ENCODE results near the gene TOLLIP. TPM values are rescaled to one million over a fixed set of nuclear protein-coding genes. Genes with fewer than 3 reads are reported as not detected.

The TOLLIP gene
- total and polyA plus RNA-seq, 9 of the 15 experiments (the other 6 are each of a cell fraction or from before 2014, with no cell fraction given): 0.23 to 22.8 (median 7.1) TPM

- TF ChIP-seq ETS1 (conservative IDR thresholded peaks at IDR 0.05; ENCODE audit: control insufficient read depth, low read depth, low read length) (peak; percentile 67), NEUROD1 (IDR thresholded peaks at IDR 0.05; ENCODE audit: borderline replicate concordance, low read depth, low read length, partially characterized antibody) (peak; percentile 31), USF2 (CRISPR knock-in tag; IDR thresholded peaks at IDR 0.05) (peak; percentile 92), NR3C1 (CRISPR knock-in tag; IDR thresholded peaks at IDR 0.05) (no peak), CCNT2 (IDR thresholded peaks at IDR 0.05; ENCODE audit: borderline replicate concordance, extremely low read depth, insufficient read length, low read depth, low read length) (peak; percentile 64), L3MBTL2 (IDR thresholded peaks at IDR 0.05) (peak; percentile 71), KDM1A (IDR thresholded peaks at IDR 0.05) (no peak), POLR2B (IDR thresholded peaks at IDR 0.05; ENCODE audit: low read depth, partially characterized antibody) (peak; percentile 61), GABPB1 (CRISPR knock-in tag; IDR thresholded peaks at IDR 0.05) (peak; percentile 96), ATF7 (IDR thresholded peaks at IDR 0.05) (peak; percentile 58), CREM (IDR thresholded peaks at IDR 0.05; ENCODE audit: low read depth) (peak; percentile 94)
- TF ChIP-seq, protein P1, sequence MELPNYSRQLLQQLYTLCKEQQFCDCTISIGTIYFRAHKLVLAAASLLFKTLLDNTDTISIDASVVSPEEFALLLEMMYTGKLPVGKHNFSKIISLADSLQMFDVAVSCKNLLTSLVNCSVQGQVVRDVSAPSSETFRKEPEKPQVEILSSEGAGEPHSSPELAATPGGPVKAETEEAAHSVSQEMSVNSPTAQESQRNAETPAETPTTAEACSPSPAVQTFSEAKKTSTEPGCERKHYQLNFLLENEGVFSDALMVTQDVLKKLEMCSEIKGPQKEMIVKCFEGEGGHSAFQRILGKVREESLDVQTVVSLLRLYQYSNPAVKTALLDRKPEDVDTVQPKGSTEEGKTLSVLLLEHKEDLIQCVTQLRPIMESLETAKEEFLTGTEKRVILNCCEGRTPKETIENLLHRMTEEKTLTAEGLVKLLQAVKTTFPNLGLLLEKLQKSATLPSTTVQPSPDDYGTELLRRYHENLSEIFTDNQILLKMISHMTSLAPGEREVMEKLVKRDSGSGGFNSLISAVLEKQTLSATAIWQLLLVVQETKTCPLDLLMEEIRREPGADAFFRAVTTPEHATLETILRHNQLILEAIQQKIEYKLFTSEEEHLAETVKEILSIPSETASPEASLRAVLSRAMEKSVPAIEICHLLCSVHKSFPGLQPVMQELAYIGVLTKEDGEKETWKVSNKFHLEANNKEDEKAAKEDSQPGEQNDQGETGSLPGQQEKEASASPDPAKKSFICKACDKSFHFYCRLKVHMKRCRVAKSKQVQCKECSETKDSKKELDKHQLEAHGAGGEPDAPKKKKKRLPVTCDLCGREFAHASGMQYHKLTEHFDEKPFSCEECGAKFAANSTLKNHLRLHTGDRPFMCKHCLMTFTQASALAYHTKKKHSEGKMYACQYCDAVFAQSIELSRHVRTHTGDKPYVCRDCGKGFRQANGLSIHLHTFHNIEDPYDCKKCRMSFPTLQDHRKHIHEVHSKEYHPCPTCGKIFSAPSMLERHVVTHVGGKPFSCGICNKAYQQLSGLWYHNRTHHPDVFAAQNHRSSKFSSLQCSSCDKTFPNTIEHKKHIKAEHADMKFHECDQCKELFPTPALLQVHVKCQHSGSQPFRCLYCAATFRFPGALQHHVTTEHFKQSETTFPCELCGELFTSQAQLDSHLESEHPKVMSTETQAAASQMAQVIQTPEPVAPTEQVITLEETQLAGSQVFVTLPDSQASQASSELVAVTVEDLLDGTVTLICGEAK (IDR thresholded peaks at IDR 0.05): peak; percentile 90
- TF ChIP-seq, protein P1 (CRISPR knock-in tag; IDR thresholded peaks at IDR 0.05): no peak
- TF ChIP-seq, protein P2, sequence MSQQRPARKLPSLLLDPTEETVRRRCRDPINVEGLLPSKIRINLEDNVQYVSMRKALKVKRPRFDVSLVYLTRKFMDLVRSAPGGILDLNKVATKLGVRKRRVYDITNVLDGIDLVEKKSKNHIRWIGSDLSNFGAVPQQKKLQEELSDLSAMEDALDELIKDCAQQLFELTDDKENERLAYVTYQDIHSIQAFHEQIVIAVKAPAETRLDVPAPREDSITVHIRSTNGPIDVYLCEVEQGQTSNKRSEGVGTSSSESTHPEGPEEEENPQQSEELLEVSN (IDR thresholded peaks at IDR 0.05; ENCODE audit: borderline replicate concordance in 1 of 2, extremely low read depth in 1 of 2, insufficient read depth in 1 of 2, insufficient read length in 1 of 2, low read depth in 1 of 2, low read length in 1 of 2, poor library complexity in 1 of 2, severe bottlenecking in 1 of 2): peak; percentile 56 to 79
Observed at GRCh38 chr11:1262172-1263006, 47.0 kb downstream of the TOLLIP start (continued).

All from K562 (cell line).